Suprapubic skin (tissue), 3 donors: ENCODE measurements around the gene ADGRE3.

Source experiments
- CTCF ChIP-seq, 2 donors: fragments of 200-600 bp in 1 of 2; fragments of 450-650 bp in 1 of 2; sonication (generic) in 1 of 2; IDR thresholded peaks; one replicate each; pipeline ENCODE4 v1.5.1; 2016 to 2019; ENCODE audit warnings: antibody characterized with exemption in 2 of 2, mild to moderate bottlenecking in 1 of 2, moderate library complexity in 1 of 2
- POLR2AphosphoS5 ChIP-seq, 3 donors: sonication (generic); formaldehyde crosslinking; IDR thresholded peaks; one replicate each; pipeline ENCODE4 v1.6.1; 2017; ENCODE audit warnings: antibody characterized with exemption in 3 of 3

GRCh38 chr19:14661372-14661924 is 13.2 kb downstream of the ADGRE3 start:
- TF ChIP-seq CTCF (IDR thresholded peaks at IDR 0.05), result no peak
- no peak for TF ChIP-seq POLR2AphosphoS5 (IDR thresholded peaks at IDR 0.05)
